B cell (primary cell): Measurements from ENCODE around the gene RELL2. TPM values are rescaled to one million over a fixed set of nuclear protein-coding genes. Genes with fewer than 3 reads are reported as not detected.
A peak's percentile ranks its signal among the peaks of the same experiment; 100 is the strongest.

ENCODE experiments used
- ATAC-seq: fragments of 200-7000 bp; cut with Tn5 transposase; one replicate; pipeline ENCODE4 v1.10.0; 2021; ENCODE audit warnings: low read depth, mild to moderate bottlenecking, moderate number of reproducible peaks, moderate library complexity
- CTCF ChIA-PET: fragments of 350-600 bp; sonication (Branson Sonifier 250); formaldehyde crosslinking; loops from one replicate; lab custom pipeline; 2021; ENCODE audit warnings: antibody characterized with exemption, inconsistent platforms; lab: Charles Lee
- POLR2A ChIA-PET: fragments of 350-600 bp; sonication (Branson Sonifier 250); formaldehyde crosslinking; loops from one replicate; lab custom pipeline; 2021; ENCODE audit warnings: antibody characterized with exemption; lab: Charles Lee
- DNase-seq: peaks from one replicate; pipeline ENCODE4 v3.0.0; 2013
- H2AFZ ChIP-seq: 2 replicates; pipeline ENCODE4 v1.6.1; 2012; ENCODE audit warnings: mild to moderate bottlenecking, low read depth, low read length; ENCODE audit not compliant: insufficient read depth, poor library complexity, severe bottlenecking
- H3K27ac ChIP-seq, 2 donors: 1 replicate in 1 of 2; 2 replicates in 1 of 2; pipeline ENCODE4 v1.5.1; 2012 to 2013; ENCODE audit warnings: low read length in 2 of 2, mild to moderate bottlenecking in 2 of 2, moderate library complexity in 1 of 2
- H3K27me3 ChIP-seq, 4 experiments: fragments of 200-600 bp in 1 of 4; sonication (generic) in 1 of 4; replicated peaks in 1 of 4; 1 replicate in 2 of 4; 2 replicates in 2 of 4; pipeline versions ENCODE4 v1.6.1 to v1.7.0; 2013 to 2016; ENCODE audit warnings: low read length in 3 of 4, mild to moderate bottlenecking in 2 of 4, mixed read lengths in 1 of 4, moderate library complexity in 1 of 4; ENCODE audit not compliant: insufficient read depth in 4 of 4, control insufficient read depth in 3 of 4; ENCODE audit errors: control extremely low read depth in 1 of 4
- H3K36me3 ChIP-seq, 2 experiments: replicated peaks in 1 of 2; 1 replicate in 1 of 2; 2 replicates in 1 of 2; pipeline versions ENCODE4 v1.6.1 to v1.7.1; 2013; ENCODE audit warnings: low read length in 1 of 2; ENCODE audit not compliant: insufficient read depth in 2 of 2, control insufficient read depth in 1 of 2; ENCODE audit errors: control extremely low read depth in 1 of 2, extremely low read depth in 1 of 2
- H3K4me1 ChIP-seq, 2 donors: fragments of 200-600 bp in 1 of 2; sonication (generic) in 1 of 2; 1 replicate in 1 of 2; 2 replicates in 1 of 2; pipeline versions ENCODE4 v1.5.1 to v1.6.1; 2013 to 2017; ENCODE audit warnings: low read length in 2 of 2; ENCODE audit not compliant: control insufficient read depth in 2 of 2, insufficient read depth in 2 of 2
- H3K4me2 ChIP-seq: replicated peaks from 2 replicates; pipeline ENCODE3; 2012; ENCODE audit warnings: mild to moderate bottlenecking, low read depth, low read length; ENCODE audit not compliant: poor library complexity, severe bottlenecking
- H3K4me3 ChIP-seq, 5 experiments: fragments of 200-600 bp in 1 of 5; sonication (generic) in 1 of 5; 1 replicate in 3 of 5; 2 replicates in 2 of 5; pipeline versions ENCODE4 v1.5.1 to v1.7.0; 2011 to 2016; ENCODE audit warnings: low read length in 4 of 5, mild to moderate bottlenecking in 4 of 5, low read depth in 2 of 5, control low read depth in 1 of 5, moderate library complexity in 1 of 5; ENCODE audit not compliant: insufficient read depth in 1 of 5; ENCODE audit errors: control extremely low read depth in 1 of 5, extremely low read depth in 1 of 5
- H3K79me2 ChIP-seq: fragments of 200-600 bp; sonication (generic); one replicate; pipeline ENCODE4 v1.6.0; 2016; ENCODE audit warnings: low read length; ENCODE audit not compliant: control insufficient read depth, insufficient read depth
- H3K9ac ChIP-seq: fragments of 200-600 bp; sonication (generic); 2 replicates; pipeline ENCODE4 v1.6.1; 2017; ENCODE audit warnings: mild to moderate bottlenecking, low read length, moderate library complexity
- H3K9me3 ChIP-seq, 3 donors: one replicate each; pipeline versions ENCODE4 v1.6.1 to v1.7.1; 2013; ENCODE audit warnings: low read length in 2 of 3; ENCODE audit not compliant: control insufficient read depth in 2 of 3, insufficient read depth in 1 of 3; ENCODE audit errors: control extremely low read depth in 1 of 3
- H4K20me1 ChIP-seq: 2 replicates; pipeline ENCODE4 v1.6.0; 2012; ENCODE audit warnings: mild to moderate bottlenecking, low read length; ENCODE audit not compliant: insufficient read depth, control insufficient read depth, poor library complexity, severe bottlenecking
- H3K27ac Mint-ChIP-seq: one replicate; pipeline ENCODE4 v1.8.0; 2021; ENCODE audit warnings: mixed read lengths
- H3K27me3 Mint-ChIP-seq: one replicate; pipeline ENCODE4 v1.8.0; 2021; ENCODE audit warnings: mixed read lengths
- H3K4me1 Mint-ChIP-seq: one replicate; pipeline ENCODE4 v1.8.0; 2021; ENCODE audit warnings: mixed read lengths
- H3K4me3 Mint-ChIP-seq: one replicate; pipeline ENCODE4 v1.8.0; 2021; ENCODE audit warnings: mixed read lengths
- H3K9me3 Mint-ChIP-seq: one replicate; pipeline ENCODE4 v1.8.0; 2022; ENCODE audit warnings: mixed read lengths; ENCODE audit not compliant: insufficient read depth
- CTCF ChIP-seq: fragments of 200-600 bp; IDR thresholded peaks from one replicate; pipeline ENCODE4 v1.8.0; 2022; ENCODE audit warnings: antibody characterized with exemption, mild to moderate bottlenecking
- EZH2 ChIP-seq: IDR thresholded peaks from 2 replicates; pipeline ENCODE4 v1.6.1; 2012; ENCODE audit warnings: borderline replicate concordance, low read depth, mild to moderate bottlenecking, moderate library complexity, low read length; ENCODE audit not compliant: insufficient read depth, poor library complexity, severe bottlenecking
- WGBS: methylation state at CpG from one replicate; pipeline ENCODE4 v1.1.5; 2013; ENCODE audit warnings: missing lambda C conversion rate; ENCODE audit not compliant: insufficient coverage; 5-methylcytosine and 5-hydroxymethylcytosine counted together
- intact Hi-C: fragments of 100-400 bp; cut with micrococcal nuclease; formaldehyde crosslinking; loops from one replicate; pipeline ENCODE4 v1.10.0; 2022
- polyA plus RNA-seq: library from polyadenylated mRNA; depleted of rRNA; stranded (reverse); fragments of >200 nt; gene quantifications from 2 replicates; pipeline ENCODE4 v1.2.3, GENCODE V29; 2012
- total RNA-seq, 2 donors: library from RNA; stranded (reverse); fragments of 120-200 nt in 1 of 2; gene quantifications; 1 replicate in 1 of 2; 2 replicates in 1 of 2; pipeline versions ENCODE4 v1.2.3 to v1.2.4, GENCODE V29; 2013 to 2022

Gene RELL2
- total and polyA plus RNA-seq, 2 donors (not counting 1 experiment from before 2014, with no cell fraction given) = 12.1 to 48.9 TPM

DNA sequence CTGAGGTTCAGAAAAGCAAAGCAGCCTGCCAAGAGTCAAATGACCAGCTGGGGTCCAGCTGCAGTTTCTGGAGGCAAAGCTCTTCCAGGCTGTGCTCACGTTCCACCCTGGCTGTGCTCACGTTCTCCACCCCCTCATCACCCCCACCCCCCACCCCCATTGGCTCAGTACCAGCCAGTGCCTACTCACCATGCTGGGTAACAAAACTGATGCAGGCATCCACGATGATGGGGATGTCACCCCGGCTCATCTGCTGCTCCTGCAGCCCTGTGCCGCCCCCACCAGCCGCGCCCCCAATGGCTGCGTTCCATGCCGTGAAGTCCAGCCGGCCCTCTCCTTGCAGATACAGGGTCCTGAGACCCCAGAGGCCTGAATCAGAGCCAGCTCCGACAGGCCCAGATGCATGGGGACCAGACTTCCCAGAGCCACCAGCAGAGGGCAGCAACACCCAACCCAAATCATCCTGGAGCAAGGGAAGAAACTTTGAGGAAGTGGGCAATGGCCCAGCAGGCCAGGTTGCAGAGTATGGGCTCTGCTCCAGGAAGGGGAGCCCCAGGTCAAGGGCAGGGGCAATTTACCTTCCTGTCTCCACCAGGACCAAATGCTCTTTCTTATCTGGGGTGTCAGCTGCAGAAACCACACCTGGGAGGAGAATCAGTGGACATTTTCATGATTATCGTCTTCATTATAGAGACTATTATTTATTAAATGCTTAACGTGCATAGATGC, 28.1 kb downstream of the RELL2 start:
- H3K9me3 Mint-ChIP-seq = no peaks in the 10 kb centered on the region
- H3K27ac ChIP-seq = no peak overlapping the region
- peaks cover 5% of the 10 kb centered on the region for H3K27me3 Mint-ChIP-seq
- H3K9ac ChIP-seq = no peak overlapping the region
- no peak overlapping the region for H3K4me3 Mint-ChIP-seq
- peaks cover 0 to 4% (median 0%) of the 10 kb centered on the region in 4 experiments for H3K27me3 ChIP-seq
- H2AFZ ChIP-seq = peak overlapping the region; percentile 21
- ChIA-PET CTCF (interaction anchor here (0.6 to 4.4 kb wide), 27 partner anchors 8 to 481 kb away, joined by 3 to 48 read pairs (median 5); partner anchors contain the start of genes FCHSD1, NDFIP1, PCDH1 and PCDH12), POLR2A (interaction anchor here (0.7 kb wide), 2 partner anchors 14 to 214 kb away, joined by 3 to 5 read pairs; partner anchors contain the start of gene FCHSD1)
- peak overlapping the region; percentile 50 for H3K4me2 ChIP-seq
- H3K4me1 Mint-ChIP-seq = peaks cover 4% of the 10 kb centered on the region
- ATAC-seq (peak; percentile 98), DNase-seq (peak; percentile 85)
- no peaks in the 10 kb centered on the region for H3K36me3 ChIP-seq
- WGBS = 37% methylated on average over 9 of the region's 13 CpGs
- no peaks in the 10 kb centered on the region for H3K79me2 ChIP-seq
- H4K20me1 ChIP-seq = no peaks in the 10 kb centered on the region
- H3K9me3 ChIP-seq = no peaks in the 10 kb centered on the region
- no peak overlapping the region for H3K4me3 ChIP-seq
- TF ChIP-seq EZH2 = no peak
- TF ChIP-seq CTCF = peak; percentile 91
- peaks cover 4 to 6% of the 10 kb centered on the region in 2 donors for H3K4me1 ChIP-seq
- intact Hi-C loops = loop anchor here (1.0 to 2.0 kb wide), 7 partner anchors 38 to 480 kb away; partner anchors contain the start of gene GNPDA1
- H3K27ac Mint-ChIP-seq = no peak overlapping the region
